ENCODE results near the gene ABHD11. TPM values are rescaled to one million over a fixed set of nuclear protein-coding genes. Genes with fewer than 3 reads are reported as not detected.

The ABHD11 gene
- total RNA-seq, 1 donor from 2014 or later: 23.3 TPM

DNA sequence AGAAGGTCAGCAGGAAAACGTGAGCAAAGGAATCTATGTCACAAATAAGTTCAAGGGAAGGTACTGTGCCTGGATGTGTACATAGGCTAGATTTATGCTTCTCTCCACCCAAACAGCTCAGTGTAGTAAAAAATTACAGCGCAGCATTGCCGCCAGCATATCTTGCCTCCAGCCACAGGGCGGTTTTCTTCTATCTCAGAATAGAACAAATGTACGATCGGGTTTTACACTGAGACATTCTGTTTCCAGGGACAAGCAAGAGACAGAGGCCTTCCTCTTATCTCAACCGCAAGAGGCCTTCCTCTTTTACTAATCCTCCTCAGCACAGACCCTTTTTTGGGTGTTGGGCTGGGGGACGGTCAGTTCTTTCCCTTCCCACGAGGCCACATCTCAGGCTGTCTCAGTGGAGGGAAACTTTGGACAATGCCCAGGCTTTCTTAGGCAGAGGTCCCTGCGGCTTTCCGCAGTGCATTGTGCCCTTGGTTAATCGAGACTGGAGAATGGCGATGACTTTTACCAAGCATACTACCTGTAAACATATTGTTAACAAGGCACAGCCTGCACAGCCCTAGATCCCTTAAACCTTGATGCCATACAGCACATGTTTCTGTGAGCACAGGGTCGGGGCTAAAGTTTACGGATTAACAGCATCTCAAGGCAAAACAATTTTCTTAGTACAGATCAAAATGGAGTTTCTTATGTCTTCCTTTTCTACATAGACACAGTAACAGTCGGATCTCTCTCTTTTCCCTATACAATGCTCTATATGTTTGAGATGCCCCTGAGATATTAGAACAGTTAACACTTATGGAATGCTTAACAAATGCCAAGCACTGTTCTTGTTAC, 11.6 kb upstream of the ABHD11 start:
- no peaks in the 10 kb centered on the region for H3K36me3 Mint-ChIP-seq (ENCODE audit: low read depth)
- H3K9me3 Mint-ChIP-seq: peaks cover 3% of the 10 kb centered on the region
- no peaks in the 10 kb centered on the region for H3K27me3 Mint-ChIP-seq (ENCODE audit: low read depth)
- no peaks in the 10 kb centered on the region for H3K4me1 Mint-ChIP-seq
- H3K27ac Mint-ChIP-seq (ENCODE audit: unreplicated experiment): peak overlapping the region; percentile 53
- DNase-seq (ENCODE audit: low read depth, low spot score): no peak
- TF ChIP-seq CTCF (conservative IDR thresholded peaks at IDR 0.05): no peak
- H3K4me3 Mint-ChIP-seq: no peak overlapping the region

DNA sequence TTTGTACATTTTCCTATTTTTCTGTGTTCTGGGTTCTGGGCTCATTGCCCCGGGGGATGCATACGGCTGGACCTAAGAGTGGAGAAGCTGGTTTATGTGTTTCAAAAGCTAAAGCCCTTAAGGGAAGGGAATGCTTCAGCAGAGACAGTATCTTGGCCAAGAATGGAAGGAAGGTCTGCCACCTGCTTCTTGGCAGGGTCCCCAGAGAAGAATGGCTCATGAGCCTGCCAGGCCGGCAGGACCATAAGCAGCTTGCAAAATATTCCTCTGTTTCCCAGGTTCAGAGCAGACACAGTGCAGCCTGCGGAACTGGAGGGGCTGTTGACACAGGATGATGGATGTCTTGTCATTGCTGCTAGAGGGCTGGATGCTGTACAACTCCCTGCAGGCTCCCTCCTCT, 7.8 kb upstream of the ABHD11 start:
- DNase-seq (ENCODE audit: low read depth, low spot score): no peak
- TF ChIP-seq CTCF (conservative IDR thresholded peaks at IDR 0.05): no peak
- Mint-ChIP-seq H3K27ac (ENCODE audit: unreplicated experiment) (no peak overlapping the region), H3K27me3 (ENCODE audit: low read depth) (peaks cover 21% of the 10 kb centered on the region), H3K4me1 (peaks cover 19% of the 10 kb centered on the region), H3K4me3 (peak overlapping the region; percentile 16), H3K36me3 (ENCODE audit: low read depth) (no peaks in the 10 kb centered on the region), H3K9me3 (peaks cover 3% of the 10 kb centered on the region)

- peak; percentile 54 for DNase-seq (ENCODE audit: low read depth, low spot score)
- Mint-ChIP-seq H3K4me1 (peaks cover 25% of the 10 kb centered on the region), H3K36me3 (ENCODE audit: low read depth) (no peaks in the 10 kb centered on the region), H3K27me3 (ENCODE audit: low read depth) (peaks cover 21% of the 10 kb centered on the region), H3K27ac (ENCODE audit: unreplicated experiment) (peak overlapping the region; percentile 43), H3K9me3 (no peaks in the 10 kb centered on the region), H3K4me3 (peak overlapping the region; percentile 45)
- TF ChIP-seq CTCF (conservative IDR thresholded peaks at IDR 0.05): peak; percentile 10
These were observed 4.4 kb upstream of the ABHD11 start for GRCh38 chr7:73742753-73743641.

GRCh38 chr7:73742338-73742752, 3.7 kb upstream of the ABHD11 start:
- no peak overlapping the region for H3K27ac Mint-ChIP-seq (ENCODE audit: unreplicated experiment)
- peak overlapping the region; percentile 45 for H3K4me3 Mint-ChIP-seq
- H3K36me3 Mint-ChIP-seq (ENCODE audit: low read depth): no peaks in the 10 kb centered on the region

More at GRCh38 chr7:73742338-73742752, 3.7 kb upstream of the ABHD11 start:
- peaks cover 21% of the 10 kb centered on the region for H3K27me3 Mint-ChIP-seq (ENCODE audit: low read depth)
- H3K4me1 Mint-ChIP-seq: peaks cover 28% of the 10 kb centered on the region
- H3K9me3 Mint-ChIP-seq: no peaks in the 10 kb centered on the region
- TF ChIP-seq CTCF (conservative IDR thresholded peaks at IDR 0.05): peak; percentile 24
- DNase-seq (ENCODE audit: low read depth, low spot score): no peak

Measured in neural crest cell (in vitro differentiated cells).